Peyer's patch (tissue), 4 donors: Measurements from ENCODE around the gene CADM4.

Source experiments
- CTCF ChIP-seq, 6 experiments: fragments of 450-650 bp in 4 of 6; fragments of 200-600 bp in 2 of 6; sonication (generic) in 1 of 6; IDR thresholded peaks; one replicate each; pipeline ENCODE4 v1.5.1; 2017 to 2019; ENCODE audit warnings: antibody characterized with exemption in 6 of 6, mild to moderate bottlenecking in 3 of 6, moderate library complexity in 1 of 6
- POLR2A ChIP-seq, 2 donors: fragments of 450-650 bp; IDR thresholded peaks; one replicate each; pipeline ENCODE4 v1.5.1; 2017; ENCODE audit warnings: antibody characterized with exemption in 2 of 2, mild to moderate bottlenecking in 2 of 2, moderate library complexity in 2 of 2

GRCh38 chr19:43607238-43608205 lies 32.1 kb downstream of the CADM4 start:
- no peak for TF ChIP-seq CTCF (IDR thresholded peaks at IDR 0.05)
- TF ChIP-seq POLR2A (IDR thresholded peaks at IDR 0.05): no peak
